HG03442 (cell line): ENCODE results near the gene RPGRIP1.
"Not testable (repeated sequence)": the region's sequence is repeated elsewhere in the genome, so short reads cannot be mapped to it uniquely, and the experiment has no call there.

Source experiments
- ATAC-seq: cut with Tn5 transposase; IDR thresholded peaks from one replicate; pipeline ENCODE4 v1.9.1; 2021; ENCODE audit warnings: mild to moderate bottlenecking, moderate library complexity; ENCODE audit not compliant: unreplicated experiment

RPGRIP1 gene

DNA sequence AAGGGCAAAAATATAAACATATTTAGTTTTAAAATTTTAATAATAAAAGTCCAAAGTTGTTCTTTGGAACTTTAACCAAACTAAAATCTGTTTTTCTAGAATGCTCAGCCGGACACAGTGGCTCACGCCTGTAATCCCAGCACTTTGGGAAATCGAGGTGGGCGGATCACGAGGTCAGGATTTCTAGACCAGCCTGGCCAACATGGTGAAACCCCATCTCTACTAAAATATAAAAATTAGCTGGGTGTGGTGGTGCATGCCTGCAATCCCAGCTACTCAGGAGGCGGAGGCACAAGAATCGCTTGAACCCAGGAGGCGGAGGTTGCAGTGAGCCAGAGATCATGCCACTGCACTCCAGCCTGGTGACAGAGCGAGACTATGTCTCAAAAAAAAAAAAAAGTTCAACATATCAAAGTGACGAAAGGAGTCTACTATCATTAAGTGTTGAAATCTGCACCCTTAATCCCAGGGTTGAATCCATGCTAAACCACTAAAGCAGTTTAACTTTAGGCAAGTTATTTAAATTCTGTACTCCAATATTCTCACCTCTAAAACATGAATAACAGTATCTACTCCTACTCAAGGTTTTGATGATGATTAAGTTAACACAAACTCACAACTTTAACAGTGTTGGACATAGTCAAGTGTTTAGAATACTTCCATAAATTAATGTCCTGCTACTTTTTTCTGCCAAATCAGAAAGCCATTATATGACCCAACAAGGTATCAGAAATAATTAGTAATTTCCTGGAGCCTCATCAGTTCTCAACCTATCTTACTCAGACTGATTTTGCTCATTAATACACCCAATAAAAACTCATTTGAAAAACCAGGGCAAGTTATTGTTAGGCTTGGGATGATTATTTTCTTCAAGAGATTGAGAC, 21.6 kb upstream of the RPGRIP1 start:
- no peak for ATAC-seq

GRCh38 chr14:21258889-21259787, 20.7 kb upstream of the RPGRIP1 start:
- no peak for ATAC-seq

- no peak for ATAC-seq
These were observed 18.1 kb upstream of the RPGRIP1 start for GRCh38 chr14:21261824-21262223.

DNA sequence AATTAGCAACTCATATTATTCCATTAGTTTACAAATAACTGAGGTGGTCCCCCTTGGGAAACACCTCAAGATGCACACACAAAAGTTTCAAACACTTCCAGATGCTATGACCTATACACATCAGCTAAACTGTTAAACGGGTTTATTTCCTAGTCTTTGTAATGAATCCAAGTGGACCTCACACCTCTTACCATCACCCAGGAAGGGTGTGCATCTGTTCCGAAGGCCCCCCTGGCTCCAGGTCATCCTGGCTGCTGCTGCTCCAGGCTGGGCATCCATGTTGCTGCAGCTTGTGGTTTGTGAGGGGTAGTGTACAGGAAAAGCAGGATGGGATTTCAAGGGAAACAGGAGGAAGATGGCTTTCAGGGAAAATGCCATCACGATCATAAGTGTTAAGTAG, 17.5 kb upstream of the RPGRIP1 start:
- no peak for ATAC-seq

DNA sequence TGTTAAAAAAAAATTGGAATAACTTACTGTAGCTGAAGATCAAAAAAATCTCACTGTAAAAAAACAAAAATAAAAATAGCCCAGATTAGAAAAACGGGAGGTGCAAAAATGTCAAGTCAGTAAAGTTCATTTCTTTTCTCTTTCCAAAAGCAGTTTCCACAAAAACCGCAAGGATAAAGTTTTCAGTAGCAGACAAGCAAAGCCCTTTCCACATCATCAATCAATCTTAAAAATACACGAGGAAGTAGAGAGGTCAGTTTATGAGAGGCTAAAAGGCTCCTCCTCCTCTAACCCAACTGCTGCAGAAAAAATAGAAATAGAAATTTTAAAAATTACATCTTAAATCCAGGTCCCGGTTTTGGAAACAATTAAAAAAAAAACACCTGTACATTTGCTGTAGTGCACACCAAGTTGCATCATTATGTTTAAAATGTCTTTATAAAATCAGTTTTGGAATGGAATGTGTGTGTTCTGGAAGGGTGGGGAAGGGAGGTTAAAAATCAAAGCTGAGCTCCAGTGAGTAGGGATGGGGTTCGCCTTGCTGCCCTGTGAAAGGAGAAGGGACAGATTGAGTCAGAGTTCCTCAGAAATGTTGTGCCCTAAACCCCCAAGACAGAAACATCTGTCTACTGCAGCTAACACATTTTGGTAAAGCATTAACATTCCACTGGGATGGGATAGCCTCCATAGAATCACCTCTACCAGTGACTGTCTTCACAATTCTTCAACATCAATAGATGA, 16.4 kb upstream of the RPGRIP1 start:
- ATAC-seq, result no peak

- ATAC-seq, result peak; percentile 76
These were observed 15.7 kb upstream of the RPGRIP1 start for GRCh38 chr14:21264025-21264801.

DNA sequence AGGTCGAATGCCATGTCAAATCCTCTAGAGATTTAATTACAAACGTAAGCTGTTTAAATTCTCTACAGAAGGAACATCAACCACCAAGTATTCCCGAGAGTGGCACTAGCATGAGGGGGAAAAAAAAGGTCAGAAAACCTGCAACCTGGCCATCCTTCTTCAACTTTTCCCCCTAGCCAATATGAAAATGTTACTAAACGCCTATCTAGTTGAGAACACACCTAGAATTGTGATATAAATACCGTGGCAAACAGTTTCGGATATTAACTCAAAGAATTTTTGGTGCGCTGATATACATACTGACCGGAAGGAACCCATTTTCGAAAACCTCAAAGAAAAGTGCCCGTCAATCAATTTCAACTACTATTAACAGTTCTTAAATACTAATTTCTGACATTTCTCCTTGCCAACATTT, 12.4 kb upstream of the RPGRIP1 start:
- no peak for ATAC-seq

GRCh38 chr14:21267886-21268616, 11.8 kb upstream of the RPGRIP1 start:
- no peak for ATAC-seq

DNA sequence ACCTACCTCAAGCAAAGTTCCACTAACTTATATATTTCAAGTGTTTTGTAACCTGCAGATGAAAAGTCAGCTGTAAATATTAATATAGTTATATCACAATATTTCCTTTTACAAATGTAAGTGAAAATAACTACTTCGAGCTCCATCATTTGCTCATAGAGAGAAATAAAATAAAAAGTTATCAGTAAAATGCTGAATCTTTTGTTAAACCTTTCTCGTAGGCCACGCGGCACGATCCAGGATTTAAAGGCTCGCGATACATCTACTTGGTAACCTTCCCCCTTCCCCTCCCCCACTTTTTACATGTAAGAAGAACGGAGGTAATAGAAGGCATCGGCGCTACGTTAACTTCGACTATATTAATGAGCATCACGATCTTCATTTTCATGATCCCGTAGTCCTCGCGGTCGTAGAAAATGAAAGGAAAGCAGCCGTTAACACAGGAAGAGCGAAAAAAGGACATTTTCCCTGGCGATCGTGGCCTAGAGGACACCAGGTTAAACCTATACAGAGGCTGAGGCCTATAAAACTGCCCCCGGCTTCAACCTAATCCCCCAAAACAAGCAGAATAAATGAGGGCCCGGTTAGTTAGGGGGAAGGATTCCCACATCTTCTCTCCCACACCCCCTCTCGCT, 11.1 kb upstream of the RPGRIP1 start:
- no peak for ATAC-seq

GRCh38 chr14:21269252-21270046, 10.4 kb upstream of the RPGRIP1 start, which contains the start of gene HNRNPC:
TSS of gene HNRNPC (minus strand) at chr14:21269442. CDS start at chr14:21234193, 35,249 bp downstream.
- peak; percentile 86 for ATAC-seq

GRCh38 chr14:21272661-21273060, 7.2 kb upstream of the RPGRIP1 start:
- not testable (repeated sequence) for ATAC-seq

- ATAC-seq, result no peak
These were observed 4.5 kb upstream of the RPGRIP1 start for GRCh38 chr14:21275261-21275858.

GRCh38 chr14:21278632-21279031, 1.3 kb upstream of the RPGRIP1 start:
- no peak for ATAC-seq

DNA sequence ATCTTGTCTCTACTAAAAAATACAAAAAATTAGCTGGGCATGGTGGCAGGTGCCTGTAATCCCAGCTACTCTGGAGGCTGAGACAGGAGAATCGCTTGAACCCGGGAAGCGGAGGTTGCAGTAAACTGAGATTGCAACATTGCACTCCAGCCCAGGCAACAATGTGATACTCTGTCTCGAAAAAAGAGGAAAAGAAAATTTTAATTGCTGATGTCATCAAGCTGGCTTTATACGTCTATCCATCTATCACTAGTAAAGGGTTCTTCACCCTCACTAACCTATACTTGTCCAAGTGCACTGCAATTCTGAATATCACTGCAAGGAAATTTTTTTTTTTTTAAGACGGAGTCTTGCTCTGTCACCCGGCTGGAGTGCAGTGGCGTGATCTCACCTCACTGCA, 2.0 kb downstream of the RPGRIP1 start:
- not testable (repeated sequence) for ATAC-seq

DNA sequence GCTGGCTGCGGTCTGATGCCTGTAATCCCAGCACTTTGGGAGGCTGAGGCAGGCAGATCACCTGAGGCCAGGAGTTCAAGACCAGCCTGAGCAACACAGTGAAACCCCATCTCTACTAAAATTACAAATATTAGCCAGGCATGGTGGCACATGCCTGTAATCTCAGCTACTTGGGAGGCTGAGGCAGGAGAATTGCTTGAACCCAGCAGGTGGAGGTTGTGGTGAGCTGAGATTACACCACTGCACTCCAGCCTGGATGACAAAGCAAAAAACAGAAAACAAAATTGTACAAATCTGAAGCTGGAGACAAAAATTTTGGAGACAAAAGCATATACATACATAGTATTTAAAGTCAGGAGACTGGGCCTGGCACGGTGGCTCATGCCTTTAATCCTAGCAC, 6.6 kb downstream of the RPGRIP1 start:
- not testable (repeated sequence) for ATAC-seq

- ATAC-seq, result no peak
These were observed 7.3 kb downstream of the RPGRIP1 start for GRCh38 chr14:21287168-21287567.

GRCh38 chr14:21294026-21294425, 14.1 kb downstream of the RPGRIP1 start:
- not testable (repeated sequence) for ATAC-seq

DNA sequence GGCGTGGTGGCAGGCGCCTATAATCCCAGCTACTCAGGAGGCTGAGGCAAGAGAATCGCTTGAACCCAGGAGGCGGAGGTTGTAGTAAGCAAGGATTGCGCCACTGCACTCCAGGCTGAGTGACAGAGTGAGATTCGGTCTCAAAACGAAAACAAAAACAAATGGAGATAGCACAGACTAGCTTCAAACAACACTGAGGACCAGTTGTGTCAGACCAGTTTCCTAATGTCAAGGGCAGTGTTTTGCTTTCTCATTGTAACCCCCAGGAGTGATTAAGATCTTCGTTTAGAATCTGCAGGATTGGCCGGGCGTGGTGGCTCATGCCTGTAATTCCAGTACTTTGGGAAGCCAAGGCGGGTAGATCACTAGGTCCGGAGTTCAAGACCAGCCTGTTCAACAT, 18.5 kb downstream of the RPGRIP1 start:
- no peak for ATAC-seq
